K562 (cell line): ENCODE measurements around the gene TTC24. TPM values are rescaled to one million over a fixed set of nuclear protein-coding genes. Genes with fewer than 3 reads are reported as not detected.

Experiments used
- ATAC-seq: fragments of 200-7000 bp; cut with Tn5 transposase; 3 replicates; pipeline ENCODE4 v1.9.1; 2020; ENCODE audit warnings: moderate library complexity
- BruUV-seq: library from RNA; stranded (reverse); fragments of 400-500 nt; replicated peaks from 2 replicates; lab custom pipeline; 2021; lab: Mats Ljungman, UMichigan
- CTCF ChIA-PET: fragments of 300-600 bp; formaldehyde crosslinking; extraction: SDS; loops from one replicate; lab custom pipeline; 2021; ENCODE audit warnings: low intra/inter-chr PET ratio; lab: Yijun Ruan, JAX
- POLR2A ChIA-PET: fragments of 300-600, 350-650 bp; sonication (Branson Sonifier 250); formaldehyde crosslinking; extraction: SDS; loops from one replicate; lab custom pipeline; 2021; ENCODE audit warnings: antibody characterized with exemption, inconsistent platforms; lab: Yijun Ruan, JAX
- DNase-seq, 4 experiments: peaks; one replicate each; pipeline versions ENCODE4 v3.0.0 to v3.0.0-alpha.2; 2011 to 2018; ENCODE audit warnings: low spot score in 3 of 4, mixed read lengths in 3 of 4; ENCODE audit errors: extremely low read depth in 1 of 4
- FAIRE-seq: peaks from 2 replicates; lab custom pipeline; 2011; peaks lifted over from hg19 to GRCh38; lab: Jason Lieb, UNC
- H2AFZ ChIP-seq: 2 replicates; pipeline ENCODE4 v1.6.0; 2011; ENCODE audit warnings: low read depth, low read length, control low read depth, inconsistent platforms
- H3K27ac ChIP-seq: fragments of 200-600 bp; 3 replicates; pipeline ENCODE4 v1.8.0; 2011; ENCODE audit warnings: low read depth, mild to moderate bottlenecking, control low read depth, inconsistent platforms, low read length, moderate library complexity, mixed read lengths; ENCODE audit errors: extremely low read depth
- H3K27me3 ChIP-seq, 2 experiments: fragments of 300-600 bp in 1 of 2; 2 replicates in 1 of 2; 3 replicates in 1 of 2; pipeline versions ENCODE4 v1.6.0 to v1.8.0; 2011; ENCODE audit warnings: inconsistent platforms in 2 of 2, low read length in 2 of 2, mild to moderate bottlenecking in 1 of 2, mixed read lengths in 1 of 2, moderate library complexity in 1 of 2; ENCODE audit not compliant: control insufficient read depth in 2 of 2, insufficient read depth in 2 of 2
- H3K36me3 ChIP-seq: fragments of 300-600 bp; 3 replicates; pipeline ENCODE4 v1.8.0; 2011; ENCODE audit warnings: mild to moderate bottlenecking, low read length, inconsistent platforms; ENCODE audit not compliant: control insufficient read depth, insufficient read depth
- H3K4me1 ChIP-seq, 2 experiments: fragments of 200-600 bp in 1 of 2; replicated peaks in 1 of 2; 2 replicates in 1 of 2; 3 replicates in 1 of 2; pipeline versions ENCODE4 v1.5.1 to v1.8.0; 2011; ENCODE audit warnings: inconsistent platforms in 2 of 2, low read length in 2 of 2, mild to moderate bottlenecking in 1 of 2, mixed read lengths in 1 of 2, moderate library complexity in 1 of 2; ENCODE audit not compliant: control insufficient read depth in 2 of 2, insufficient read depth in 2 of 2
- H3K4me2 ChIP-seq: 2 replicates; pipeline ENCODE4 v1.6.1; 2011; ENCODE audit warnings: low read length, control low read depth, inconsistent platforms, mixed read lengths; ENCODE audit not compliant: insufficient read depth
- H3K4me3 ChIP-seq: fragments of 200-600 bp; sonication (generic), shearing (Covaris generic); 2 replicates; pipeline ENCODE4 v1.5.1; 2016; ENCODE audit warnings: control low read depth, inconsistent platforms
- H3K79me2 ChIP-seq: fragments of 200-600 bp; 3 replicates; pipeline ENCODE4 v1.8.0; 2011; ENCODE audit warnings: low read length, inconsistent platforms; ENCODE audit not compliant: control insufficient read depth, insufficient read depth
- H3K9ac ChIP-seq, 2 experiments: 2 replicates each; pipeline versions ENCODE4 v1.6.0 to v1.6.1; 2011; ENCODE audit warnings: low read depth in 2 of 2, low read length in 2 of 2, control low read depth in 1 of 2, inconsistent platforms in 1 of 2, mild to moderate bottlenecking in 1 of 2, mixed read lengths in 1 of 2; ENCODE audit not compliant: insufficient read depth in 1 of 2
- H3K9me1 ChIP-seq: one replicate; pipeline ENCODE4 v1.6.0; 2011; ENCODE audit warnings: inconsistent platforms, mild to moderate bottlenecking, low read length, moderate library complexity; ENCODE audit not compliant: control insufficient read depth, insufficient read depth
- H3K9me3 ChIP-seq: replicated peaks from 2 replicates; pipeline ENCODE4 v1.5.1; 2011; ENCODE audit warnings: low read depth, low read length, inconsistent platforms; ENCODE audit not compliant: control insufficient read depth, insufficient read depth
- H4K20me1 ChIP-seq: replicated peaks from 2 replicates; pipeline ENCODE4 v1.6.1; 2011; ENCODE audit warnings: low read length, inconsistent platforms, mixed read lengths; ENCODE audit not compliant: control insufficient read depth, insufficient read depth
- CTCF ChIP-seq, 3 experiments: IDR thresholded peaks in 2 of 3; conservative IDR thresholded peaks in 1 of 3; 2 replicates each; pipeline ENCODE4 v1.5.1; 2011 to 2012; ENCODE audit warnings: low read length in 3 of 3, mild to moderate bottlenecking in 3 of 3, control low read depth in 2 of 3, improper control_type of control experiment in 1 of 3, inconsistent platforms in 1 of 3, low read depth in 1 of 3, mixed read lengths in 1 of 3, moderate library complexity in 1 of 3; ENCODE audit not compliant: insufficient read depth in 2 of 3
- HMGXB4 ChIP-seq: sonication (generic); formaldehyde crosslinking; IDR thresholded peaks from 2 replicates; pipeline ENCODE4 v1.8.1; 2023; ENCODE audit warnings: mild to moderate bottlenecking, missing genetic modification reagents
- PYGO2 ChIP-seq: fragments of 450-650 bp; IDR thresholded peaks from 2 replicates; pipeline ENCODE4 v1.6.1; 2016; ENCODE audit warnings: mild to moderate bottlenecking, missing genetic modification characterization, moderate library complexity, missing compliant biosample characterization
- TGIF2 ChIP-seq: sonication (generic); formaldehyde crosslinking; IDR thresholded peaks from 2 replicates; pipeline ENCODE4 v1.8.1; 2022; ENCODE audit warnings: mild to moderate bottlenecking, missing genetic modification reagents, moderate library complexity
- ZNF384 ChIP-seq: IDR thresholded peaks from 2 replicates; pipeline ENCODE4 v1.6.1; 2012; ENCODE audit warnings: low read depth, low read length, improper control_type of control experiment
- ZNF584 ChIP-seq: fragments of 200-800 bp; sonication (Bioruptor generic); IDR thresholded peaks from 2 replicates; pipeline ENCODE4 v1.6.1; 2016; ENCODE audit warnings: low read depth, mild to moderate bottlenecking, missing genetic modification characterization, missing compliant biosample characterization
- WGBS: fragments of 100-300 bp; shearing (Covaris generic); methylation state at CpG from one replicate; pipeline ENCODE4 v1.1.6; 2016; ENCODE audit warnings: low coverage, mixed read lengths; ENCODE audit not compliant: insufficient coverage; ENCODE audit errors: missing lambda C conversion rate; 5-methylcytosine and 5-hydroxymethylcytosine counted together
- in situ Hi-C: fragments of 300-500 bp; cut with MboI; formaldehyde crosslinking; loops from 4 replicates; pipeline ENCODE4 v1.15.0; 2018; ENCODE audit warnings: inconsistent platforms, mixed read lengths
- intact Hi-C: fragments of 100-400 bp; cut with micrococcal nuclease; formaldehyde crosslinking; loops from 2 replicates; pipeline ENCODE4 v1.14.2; 2022
- polyA plus RNA-seq, 8 experiments: library from polyadenylated mRNA; depleted of rRNA in 4 of 8; stranded (reverse) in 5 of 8; unstranded in 3 of 8; fragments of >200 nt; fragmentation: Nextera tagmentation in 2 of 8; fragmentation: Illumina TruSeq in 1 of 8; extraction: Ambion mirVana in 2 of 8; extraction: Trizol in 1 of 8; gene quantifications; 2 replicates each; pipeline versions ENCODE4 v1.2.1 to v1.2.3, GENCODE V29; 2011 to 2014; ENCODE audit warnings: inconsistent platforms in 1 of 8, missing spikeins in 1 of 8
- total RNA-seq, 7 experiments: library from RNA; depleted of rRNA in 6 of 7; stranded (reverse); fragments of >200 nt in 6 of 7; fragmentation: Illumina TruSeq in 2 of 7; extraction: Trizol in 2 of 7; gene quantifications; 2 replicates each; pipeline versions ENCODE4 v1.2.1 to v1.2.3, GENCODE V29; 2011 to 2021; ENCODE audit warnings: low replicate concordance in 1 of 7

TTC24 gene
- total and polyA plus RNA-seq, 9 of the 15 experiments (the other 6 are each of a cell fraction or from before 2014, with no cell fraction given) = not detected

- CTCF ChIA-PET = no interaction called here
- H3K36me3 ChIP-seq = no peaks in the 10 kb centered on the region
- ATAC-seq = no peak
- POLR2A ChIA-PET = interaction anchor here (1.3 kb wide), 1 partner anchor 28 kb away, joined by 3 read pairs; no protein-coding TSS in a partner anchor
- intact Hi-C loops (no loop called here), in situ Hi-C loops (no loop called here)
- H3K9ac ChIP-seq = no peak overlapping the region
- no peaks in the 10 kb centered on the region for H3K9me3 ChIP-seq
- H3K79me2 ChIP-seq = no peaks in the 10 kb centered on the region
- TF ChIP-seq CTCF (IDR thresholded peaks at IDR 0.05 in 2 of 3, conservative IDR thresholded peaks at IDR 0.05 in 1 of 3; ENCODE audit: insufficient read depth in 2 of 3, low read depth in 1 of 3, low read length in 3 of 3) (no peak), HMGXB4 (no peak), PYGO2 (tag) (no peak), ZNF584 (CRISPR knock-in tag) (no peak), TGIF2 (CRISPR knock-in tag) (no peak), ZNF384 (no peak)
- H4K20me1 ChIP-seq = no peaks in the 10 kb centered on the region
- H3K27ac ChIP-seq = no peak overlapping the region
- H3K27me3 ChIP-seq = no peaks in the 10 kb centered on the region
- 72% methylated on average over 3 of the region's 3 CpGs for WGBS
- no peak overlapping the region for H3K4me2 ChIP-seq
- H3K4me3 ChIP-seq = no peak overlapping the region
- peak overlapping the region; percentile 26; the same call in 1 of the 2 replicates for H2AFZ ChIP-seq
- H3K9me1 ChIP-seq = peaks cover 5% of the 10 kb centered on the region
- peaks cover 7 to 8% of the 10 kb centered on the region in 2 experiments; a peak in 4 of 5 replicates for H3K4me1 ChIP-seq
- no TSS peak for BruUV-seq
- no peak for FAIRE-seq
- no peak for DNase-seq
Observed at GRCh38 chr1:156577550-156577949, 2.0 kb upstream of the TTC24 start.
